OCI-LY7 (cell line): Measurements from ENCODE around the gene TMEM45B.
"Not testable (repeated sequence)": the region's sequence is repeated elsewhere in the genome, so short reads cannot be mapped to it uniquely, and the experiment has no call there.

Experiments used
- EZH2phosphoT487 ChIP-seq: fragments of 200-600 bp; sonication (generic); IDR thresholded peaks from 2 replicates; pipeline ENCODE4 v1.6.1; 2018; ENCODE audit warnings: low read depth, borderline replicate concordance, mild to moderate bottlenecking, mixed run types, antibody characterized with exemption, low read length, moderate library complexity, mixed read lengths
- TF ChIP-seq, protein P1 (sequence below): fragments of 200-600 bp; sonication (generic); conservative IDR thresholded peaks from 2 replicates; pipeline ENCODE4 v1.5.1; 2014; ENCODE audit warnings: mild to moderate bottlenecking, antibody characterized with exemption, low read length, moderate library complexity, mixed read lengths

DNA sequence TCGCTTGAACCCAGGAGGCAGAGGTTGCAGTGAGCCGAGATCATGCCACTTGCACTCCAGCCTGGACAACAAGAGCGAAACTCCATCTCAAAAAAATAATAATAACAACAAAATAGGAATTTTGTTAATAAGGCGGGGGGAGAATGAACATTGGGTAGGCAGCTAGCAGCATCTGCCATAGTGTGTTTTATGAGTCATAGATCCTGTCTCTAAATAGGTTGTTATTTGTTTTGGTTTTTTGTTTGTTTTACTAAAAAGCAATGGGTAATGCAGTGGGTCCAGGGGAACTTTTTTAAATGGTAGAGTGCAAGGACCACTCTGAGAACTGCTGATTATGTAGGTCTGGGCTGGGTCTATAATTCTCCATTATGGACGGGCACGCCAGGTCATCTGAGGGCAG lies 4.6 kb downstream of the TMEM45B start:
- TF ChIP-seq, protein P1, sequence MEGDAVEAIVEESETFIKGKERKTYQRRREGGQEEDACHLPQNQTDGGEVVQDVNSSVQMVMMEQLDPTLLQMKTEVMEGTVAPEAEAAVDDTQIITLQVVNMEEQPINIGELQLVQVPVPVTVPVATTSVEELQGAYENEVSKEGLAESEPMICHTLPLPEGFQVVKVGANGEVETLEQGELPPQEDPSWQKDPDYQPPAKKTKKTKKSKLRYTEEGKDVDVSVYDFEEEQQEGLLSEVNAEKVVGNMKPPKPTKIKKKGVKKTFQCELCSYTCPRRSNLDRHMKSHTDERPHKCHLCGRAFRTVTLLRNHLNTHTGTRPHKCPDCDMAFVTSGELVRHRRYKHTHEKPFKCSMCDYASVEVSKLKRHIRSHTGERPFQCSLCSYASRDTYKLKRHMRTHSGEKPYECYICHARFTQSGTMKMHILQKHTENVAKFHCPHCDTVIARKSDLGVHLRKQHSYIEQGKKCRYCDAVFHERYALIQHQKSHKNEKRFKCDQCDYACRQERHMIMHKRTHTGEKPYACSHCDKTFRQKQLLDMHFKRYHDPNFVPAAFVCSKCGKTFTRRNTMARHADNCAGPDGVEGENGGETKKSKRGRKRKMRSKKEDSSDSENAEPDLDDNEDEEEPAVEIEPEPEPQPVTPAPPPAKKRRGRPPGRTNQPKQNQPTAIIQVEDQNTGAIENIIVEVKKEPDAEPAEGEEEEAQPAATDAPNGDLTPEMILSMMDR, result not testable (repeated sequence)
- not testable (repeated sequence) for TF ChIP-seq EZH2phosphoT487
